SW480 (cell line): ENCODE data around the gene BBOX1.
"Not testable (repeated sequence)": the region's sequence is repeated elsewhere in the genome, so short reads cannot be mapped to it uniquely, and the experiment has no call there.

Source experiments
- DNase-seq: peaks from one replicate; pipeline ENCODE4 v3.0.0-alpha.2; 2016; ENCODE audit warnings: low spot score

The BBOX1 gene

DNA sequence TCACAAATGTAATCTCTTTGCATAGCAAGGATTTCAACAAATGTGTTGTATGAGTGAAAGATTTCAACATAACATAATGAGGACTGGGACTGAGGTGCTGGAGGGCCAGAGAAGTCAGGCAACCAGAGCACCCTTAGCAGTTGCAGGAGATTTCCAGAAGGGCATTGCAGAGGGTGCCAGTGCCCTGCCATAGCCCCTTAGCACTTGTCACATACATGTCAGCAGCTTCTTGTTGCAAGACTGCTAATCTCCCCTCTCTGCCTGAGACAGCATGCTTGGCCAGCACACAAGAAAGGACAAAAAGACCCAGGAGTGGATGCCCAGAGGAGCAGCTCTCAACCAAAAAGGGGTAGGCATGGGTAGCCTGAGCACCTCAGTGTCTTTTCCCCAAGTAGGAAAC lies 43.2 kb downstream of the BBOX1 start:
- DNase-seq = no peak

DNA sequence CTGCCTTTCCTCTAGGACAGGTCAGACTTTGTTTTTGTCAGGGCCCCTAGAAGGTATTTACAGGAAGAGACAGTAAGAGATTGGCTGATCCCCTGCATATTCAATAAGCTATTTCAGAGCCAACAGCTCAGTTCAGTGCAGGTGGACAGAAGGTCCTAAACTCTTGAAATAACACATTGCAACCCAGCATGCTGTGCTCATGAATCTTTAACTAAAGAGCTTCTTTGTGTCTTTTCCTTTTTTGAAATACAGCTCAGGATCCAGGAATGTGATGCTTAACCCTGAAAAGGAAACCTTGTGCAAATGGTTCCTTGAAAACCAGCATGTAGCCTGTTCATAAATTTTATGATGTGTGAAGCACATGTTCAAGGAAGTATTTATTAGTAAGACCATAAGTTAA lies 43.9 kb downstream of the BBOX1 start:
- DNase-seq = no peak

DNA sequence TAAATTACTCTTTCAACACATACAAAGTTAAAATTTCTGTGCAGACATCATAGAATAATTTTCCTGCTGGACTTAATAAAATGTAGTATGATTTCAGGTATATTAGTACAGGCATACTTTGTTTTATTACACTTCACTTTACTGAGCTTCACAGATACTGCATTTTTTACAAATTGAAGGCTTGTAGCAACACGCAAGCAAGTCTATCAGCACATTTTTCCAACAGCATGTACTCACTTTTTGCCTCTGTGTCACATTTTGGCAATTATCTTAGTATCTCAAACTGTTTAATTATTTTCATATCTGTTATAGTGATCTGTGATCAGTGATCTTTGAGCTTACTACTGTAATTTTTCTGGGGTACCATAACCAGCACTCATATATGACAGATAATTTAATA lies 44.5 kb downstream of the BBOX1 start:
- no peak for DNase-seq

DNA sequence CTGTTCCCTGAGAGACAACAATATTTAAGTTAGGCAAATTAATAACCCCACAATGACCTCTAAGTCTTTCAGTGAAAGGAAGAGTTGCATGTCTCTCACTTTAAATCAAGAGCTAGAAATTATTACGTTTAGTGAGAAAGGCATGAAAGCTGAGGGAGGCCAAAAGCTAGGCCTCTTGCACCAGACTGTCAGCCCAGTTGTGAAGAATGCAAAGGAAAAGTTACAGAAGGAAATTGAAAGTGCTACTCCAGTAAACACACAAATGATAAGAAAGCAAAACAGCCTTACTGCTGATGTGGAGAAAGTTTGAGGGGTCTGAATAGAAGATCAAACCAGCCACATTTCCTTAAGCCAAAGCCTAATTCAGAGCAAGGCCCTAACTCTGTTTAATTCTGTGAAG lies 45.0 kb downstream of the BBOX1 start:
- DNase-seq = no peak

DNA sequence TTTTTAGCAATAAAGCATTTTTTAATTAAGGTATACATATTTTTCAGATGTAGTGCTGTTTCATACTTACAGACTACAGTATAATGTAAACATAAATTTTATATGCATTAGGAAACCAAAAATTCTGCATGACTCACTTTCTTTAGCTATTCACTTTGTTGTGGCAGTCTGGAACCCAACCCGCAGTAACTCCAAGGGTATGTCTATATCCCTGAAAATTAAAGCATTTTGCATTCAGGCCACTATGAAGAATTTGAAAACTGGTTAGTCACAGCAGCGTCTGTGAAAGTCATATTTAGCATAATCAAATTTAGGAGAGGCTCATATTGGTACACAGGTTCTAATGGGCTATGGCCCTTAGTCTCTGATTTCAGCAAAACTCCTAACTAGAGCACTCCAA lies 46.8 kb downstream of the BBOX1 start:
- DNase-seq = no peak

DNA sequence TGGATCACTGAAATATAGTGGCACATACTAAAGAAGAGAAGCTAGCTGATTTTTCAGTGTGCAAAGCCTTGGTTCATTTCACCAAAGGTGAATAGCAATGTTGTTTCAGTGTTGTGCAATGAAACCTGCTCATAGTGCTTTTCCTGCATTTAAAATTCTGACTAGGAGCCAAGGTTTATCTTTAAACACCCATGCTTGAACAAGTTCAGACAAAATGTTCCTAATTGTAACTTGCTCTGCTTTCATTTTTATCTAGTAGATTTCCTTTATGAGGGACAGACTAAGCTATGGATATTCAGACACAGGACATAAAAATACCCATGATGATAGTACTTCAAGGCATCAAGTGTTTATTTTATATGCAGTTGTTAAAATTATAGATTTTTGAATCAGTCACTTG lies 47.7 kb downstream of the BBOX1 start:
- no peak for DNase-seq

DNA sequence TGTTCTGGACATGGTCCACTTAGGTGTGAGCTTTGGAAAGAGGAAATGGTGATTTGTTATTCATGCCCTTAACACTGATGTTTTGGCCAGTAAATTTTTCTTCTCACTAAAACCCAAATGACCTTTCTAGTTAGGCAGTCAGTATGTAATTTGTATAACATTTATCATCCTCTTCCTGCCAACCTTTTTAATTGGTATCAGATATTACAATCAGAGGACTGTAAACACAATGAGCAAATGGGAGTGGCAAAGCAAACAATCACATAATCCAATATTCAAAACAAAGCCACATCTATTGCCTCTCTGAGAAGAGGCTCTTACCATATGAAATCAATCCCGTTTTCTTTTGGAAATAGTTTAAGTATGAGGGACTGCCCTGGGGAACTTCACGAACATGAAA lies 49.1 kb downstream of the BBOX1 start:
- no peak for DNase-seq

DNA sequence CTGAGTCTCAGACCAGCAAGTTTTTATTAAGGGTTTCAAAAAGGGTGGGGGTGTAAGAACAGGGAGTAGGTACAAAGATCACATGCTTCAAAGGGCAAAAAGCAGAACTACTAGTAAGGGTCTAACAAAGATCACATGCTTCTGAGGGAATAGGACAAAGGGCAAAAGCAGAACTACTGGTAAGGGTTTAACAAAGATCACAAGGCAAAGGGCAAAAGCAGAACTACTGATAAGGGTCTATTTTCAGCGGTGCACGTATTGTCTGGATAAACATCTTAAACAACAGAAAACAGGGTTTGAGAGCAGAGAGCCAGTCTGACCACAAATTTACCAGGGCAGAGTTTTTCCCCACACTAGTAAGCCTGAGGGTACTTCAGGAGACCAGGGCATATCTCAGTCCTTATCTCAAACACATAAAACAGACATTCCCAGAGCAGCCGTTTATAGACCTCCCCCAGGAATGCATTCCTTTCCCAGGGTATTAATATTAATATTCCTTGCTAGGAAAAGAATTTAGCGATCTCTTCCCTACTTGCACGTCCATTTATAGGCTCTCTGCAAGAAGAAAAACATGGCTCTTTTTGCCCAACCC lies 49.8 kb downstream of the BBOX1 start:
- DNase-seq = not testable (repeated sequence)

DNA sequence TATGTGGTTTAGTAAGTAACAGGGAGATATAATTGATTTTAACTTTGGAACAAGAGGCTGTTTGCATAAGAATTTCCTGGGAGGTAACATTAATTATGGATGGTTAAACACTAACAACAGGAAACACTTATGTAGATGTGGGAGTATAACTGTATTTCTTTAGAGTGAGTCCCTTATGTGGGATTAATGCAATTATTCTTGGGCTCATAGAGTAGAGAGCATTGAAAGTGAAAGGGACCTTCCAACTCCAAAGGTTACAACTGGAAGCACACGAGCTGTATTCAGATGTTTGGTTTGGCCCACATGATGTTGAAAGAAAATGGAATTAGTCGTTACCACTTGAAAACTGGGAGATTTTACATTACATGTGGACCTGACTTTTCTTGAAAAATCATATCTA lies 53.5 kb downstream of the BBOX1 start:
- DNase-seq = no peak

DNA sequence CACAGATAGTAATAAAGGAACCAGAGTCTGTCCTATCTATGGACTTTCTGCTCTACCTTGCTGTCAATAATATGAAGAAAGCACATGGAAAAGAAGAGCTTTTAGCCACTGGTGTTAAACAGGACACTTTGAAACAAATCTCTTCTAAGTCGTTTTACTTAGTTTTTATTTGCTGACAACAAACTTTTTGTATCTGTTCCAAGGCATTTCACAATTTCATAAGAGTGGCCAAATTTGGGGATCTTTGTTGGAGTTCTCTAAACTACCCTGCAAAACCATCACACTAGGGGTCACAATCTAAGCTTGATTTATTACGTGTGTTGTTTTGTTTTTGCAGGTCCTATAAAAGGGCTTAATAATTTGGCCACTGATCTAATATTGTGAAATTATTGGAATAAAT lies 54.4 kb downstream of the BBOX1 start:
- no peak for DNase-seq

DNA sequence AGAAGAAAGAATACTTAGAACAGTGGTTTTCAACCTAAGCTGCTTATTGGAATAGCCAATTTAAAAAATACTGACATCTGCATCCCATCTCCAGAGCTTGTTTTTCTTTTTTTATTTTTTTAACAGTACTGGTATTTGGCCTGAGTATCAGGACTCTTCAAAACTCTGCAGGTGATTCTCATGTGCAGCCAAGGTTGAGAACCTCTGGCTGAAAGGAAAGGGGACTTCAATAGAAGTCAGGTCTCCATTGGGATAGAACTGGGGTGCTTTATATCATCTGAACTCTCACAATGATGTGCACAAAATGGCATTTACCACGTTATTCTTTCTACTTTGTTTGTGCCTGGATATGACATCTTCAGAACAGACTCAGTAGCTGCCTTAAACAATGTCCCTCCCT lies 55.3 kb downstream of the BBOX1 start:
- DNase-seq = no peak

DNA sequence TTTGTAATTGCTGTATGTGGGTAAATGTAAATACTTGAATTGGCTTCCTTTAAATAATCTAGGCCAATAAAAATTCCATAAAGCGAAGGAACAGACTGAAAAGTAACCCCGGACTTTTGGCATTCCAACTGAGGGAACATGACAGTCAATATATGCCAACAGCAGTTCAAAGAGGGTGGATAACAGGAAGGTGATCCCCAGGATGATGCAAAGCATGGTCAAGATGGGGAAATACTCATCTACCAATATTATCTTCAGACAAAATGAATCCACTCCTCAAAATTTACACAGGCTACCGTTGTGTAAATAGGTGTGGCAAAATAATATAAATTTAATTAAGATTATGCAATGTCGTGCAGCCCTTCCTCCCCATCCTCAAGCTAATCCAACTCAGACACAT lies 56.9 kb downstream of the BBOX1 start:
- DNase-seq = no peak

DNA sequence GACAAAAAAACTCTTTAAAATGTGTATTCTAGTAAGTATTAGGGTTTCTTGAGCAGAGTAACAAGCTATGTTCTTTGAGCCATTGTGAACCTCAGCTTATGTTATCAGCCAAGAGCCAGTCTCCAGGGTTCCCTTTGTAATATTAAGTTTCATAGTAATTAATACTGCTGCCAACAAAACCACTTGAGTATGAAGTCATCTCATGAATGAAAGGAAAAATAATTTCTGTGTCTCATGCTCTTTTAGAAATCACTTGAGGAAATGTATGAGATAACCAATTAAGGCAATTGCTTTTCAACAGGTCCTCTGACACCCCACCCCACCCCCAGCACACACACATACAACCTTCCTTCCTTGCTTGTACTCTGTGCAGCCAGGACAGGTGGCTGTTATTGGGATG lies 59.9 kb downstream of the BBOX1 start:
- no peak for DNase-seq

DNA sequence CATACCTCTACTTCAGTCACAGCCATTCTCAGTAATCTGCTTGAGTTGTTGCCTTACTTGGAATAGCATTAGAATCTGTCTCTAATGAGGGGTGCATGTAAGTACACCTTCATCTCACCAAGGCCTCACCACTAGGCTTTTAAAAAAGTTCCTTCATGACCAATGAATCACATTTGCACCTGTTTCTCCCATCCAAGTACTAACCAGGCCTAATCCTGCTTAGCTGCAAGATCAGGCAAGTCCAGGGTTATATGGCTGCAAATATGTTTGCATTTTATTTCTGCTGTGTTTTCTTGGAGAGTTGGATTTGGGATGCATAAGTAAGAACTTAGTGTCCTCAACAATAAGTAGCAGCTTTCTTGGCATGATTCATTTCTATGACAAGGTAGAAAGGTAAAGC lies 66.9 kb downstream of the BBOX1 start:
- DNase-seq = no peak

DNA sequence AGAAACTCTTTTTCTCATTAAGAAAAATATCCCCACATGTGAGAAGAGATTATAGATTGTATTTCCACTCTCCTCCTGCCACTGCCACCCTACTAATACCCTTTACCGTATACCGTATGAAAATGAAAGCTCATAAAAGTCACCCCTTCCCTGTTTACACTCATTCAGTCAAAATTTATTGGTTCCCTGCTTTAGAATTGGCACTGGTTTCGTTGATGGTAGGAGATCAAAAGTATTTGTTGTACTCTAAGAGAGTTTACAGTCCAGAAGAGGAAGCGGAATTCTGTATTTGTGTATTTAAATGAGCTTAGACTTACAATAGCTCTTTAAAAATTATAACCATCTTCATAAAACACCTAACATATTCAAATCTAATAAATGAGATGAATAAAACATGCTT lies 68.2 kb downstream of the BBOX1 start:
- DNase-seq = no peak

DNA sequence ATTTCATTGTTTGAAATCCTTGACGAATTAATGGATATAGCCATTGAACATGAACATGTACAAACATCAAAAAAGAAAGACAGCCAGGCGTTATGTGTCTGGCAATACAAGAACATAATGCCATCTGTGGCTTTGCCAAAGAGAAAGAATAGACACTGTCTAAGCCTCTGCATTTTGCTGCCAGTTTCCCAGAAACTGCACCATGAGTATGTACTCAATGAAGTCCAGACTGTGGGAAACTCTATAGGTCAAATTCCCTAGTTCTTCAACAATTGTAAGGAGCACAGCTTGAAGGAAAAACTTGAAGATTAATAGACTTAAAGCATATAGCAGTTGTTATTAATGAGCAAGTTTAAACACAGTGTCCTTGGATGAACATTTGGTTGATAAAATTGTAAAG lies 71.3 kb downstream of the BBOX1 start:
- DNase-seq = no peak

DNA sequence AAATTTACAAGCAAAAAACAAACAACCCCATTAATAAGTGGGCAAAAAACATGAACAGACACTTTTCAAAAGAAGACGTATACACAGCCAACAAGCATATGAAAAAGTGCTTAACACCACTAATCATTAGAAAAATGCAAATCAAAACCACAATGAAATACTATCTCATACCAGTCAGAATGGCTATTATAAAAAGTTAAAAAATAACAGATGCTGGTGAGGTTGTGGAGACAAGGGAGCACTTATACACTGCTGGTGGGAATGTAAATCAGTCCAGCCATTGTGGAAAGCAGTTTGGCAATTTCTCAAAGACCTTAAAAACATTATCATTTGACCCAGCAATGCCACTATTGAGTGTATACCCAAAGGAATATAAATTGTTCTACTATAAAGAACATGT lies 72.3 kb downstream of the BBOX1 start:
- no peak for DNase-seq

DNA sequence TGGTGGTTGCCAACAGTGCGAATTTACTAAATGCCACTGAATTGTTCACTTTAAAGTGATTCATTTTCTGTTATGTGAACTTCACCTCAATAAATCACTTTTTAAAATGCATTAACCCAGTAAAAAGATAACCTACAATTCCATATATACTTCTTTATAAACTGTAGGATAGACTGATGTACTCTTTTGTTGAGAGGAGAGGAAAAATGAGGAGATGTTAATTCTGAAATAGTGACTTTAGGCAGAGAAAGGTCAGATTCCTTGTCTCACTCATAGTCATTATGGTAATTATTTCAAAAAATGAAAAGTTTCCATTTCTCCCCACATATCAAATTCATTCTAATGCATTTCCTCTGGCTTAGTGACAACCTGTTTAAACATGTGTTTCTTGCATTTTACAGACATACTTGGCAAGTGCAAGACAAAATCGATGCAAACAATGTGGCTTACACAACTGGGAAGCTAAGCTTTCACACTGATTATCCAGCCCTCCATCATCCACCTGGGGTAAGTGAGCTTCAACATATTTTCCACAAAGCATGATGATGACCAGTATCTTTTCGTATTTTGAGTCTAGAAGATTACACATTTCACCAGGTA lies 74.5 kb downstream of the BBOX1 start:
- no peak for DNase-seq

DNA sequence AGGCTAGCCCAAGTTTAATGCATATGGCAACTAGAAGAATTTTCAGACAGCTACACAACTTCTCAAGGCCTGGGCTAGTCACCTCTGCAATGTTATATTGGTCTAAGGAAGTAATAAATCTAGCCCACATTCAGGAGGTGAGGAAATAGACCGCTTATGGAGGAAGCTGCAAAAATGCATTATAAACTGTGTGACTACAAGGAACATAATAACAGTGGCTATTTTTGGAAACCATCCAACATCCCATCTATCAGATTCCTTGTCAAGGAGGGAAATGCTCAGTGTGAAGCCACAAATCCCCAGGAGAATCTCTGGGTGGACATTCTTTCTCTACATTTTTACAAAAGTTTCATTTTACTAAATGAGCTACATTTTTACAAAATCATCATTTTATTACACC lies 76.1 kb downstream of the BBOX1 start:
- no peak for DNase-seq

DNA sequence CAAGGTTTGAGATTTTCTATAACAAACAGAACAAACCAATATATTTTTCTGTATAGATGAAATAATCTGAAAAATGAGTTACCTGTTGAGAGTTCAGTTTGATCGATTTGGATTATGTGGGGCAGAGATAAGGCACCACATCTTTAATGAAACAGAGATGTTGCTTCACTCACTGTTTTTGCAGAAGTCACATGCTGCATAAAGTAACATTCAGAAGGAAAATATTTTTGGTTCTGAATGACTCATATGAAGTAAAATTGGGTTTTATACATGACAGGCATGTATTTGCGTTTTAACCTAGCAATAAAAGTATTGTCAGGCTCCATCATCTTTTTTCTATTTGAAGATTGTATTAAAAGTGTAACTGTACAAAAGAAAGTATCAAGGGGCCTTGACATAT lies 77.8 kb downstream of the BBOX1 start:
- no peak for DNase-seq

DNA sequence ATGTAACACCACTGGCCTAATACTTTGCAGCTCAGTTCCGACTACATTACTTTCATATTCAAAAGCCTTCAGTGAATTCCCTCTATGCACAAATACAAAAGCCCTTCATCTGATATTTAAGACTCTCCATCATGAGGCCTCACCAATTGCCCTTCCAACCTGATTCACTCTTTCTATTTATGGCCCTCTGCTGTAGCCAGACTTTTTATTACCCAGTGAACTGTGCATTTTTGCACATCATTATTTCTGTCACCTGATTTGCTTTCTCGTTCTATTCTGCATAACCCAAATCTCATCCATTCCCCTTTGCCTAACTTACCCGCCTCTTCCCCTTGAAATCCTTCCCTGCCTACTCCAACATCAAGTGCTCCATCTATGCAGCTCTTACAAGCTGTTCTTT lies 78.3 kb downstream of the BBOX1 start:
- no peak for DNase-seq

DNA sequence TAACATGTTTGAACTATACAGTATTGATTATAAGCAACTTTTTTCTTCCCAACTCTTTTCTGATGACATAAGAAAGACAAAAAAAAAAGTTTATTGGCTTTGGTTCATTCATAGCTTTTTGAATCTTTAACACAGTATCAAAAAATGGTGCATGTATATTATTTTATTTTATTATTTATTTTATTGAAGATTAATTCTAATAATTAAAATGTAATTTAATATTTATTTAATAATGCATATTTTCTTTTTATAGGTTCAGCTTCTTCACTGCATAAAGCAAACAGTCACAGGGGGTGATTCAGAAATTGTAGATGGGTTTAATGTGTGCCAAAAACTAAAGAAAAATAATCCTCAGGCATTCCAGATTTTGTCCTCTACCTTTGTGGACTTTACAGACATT lies 78.8 kb downstream of the BBOX1 start:
- DNase-seq = no peak

DNA sequence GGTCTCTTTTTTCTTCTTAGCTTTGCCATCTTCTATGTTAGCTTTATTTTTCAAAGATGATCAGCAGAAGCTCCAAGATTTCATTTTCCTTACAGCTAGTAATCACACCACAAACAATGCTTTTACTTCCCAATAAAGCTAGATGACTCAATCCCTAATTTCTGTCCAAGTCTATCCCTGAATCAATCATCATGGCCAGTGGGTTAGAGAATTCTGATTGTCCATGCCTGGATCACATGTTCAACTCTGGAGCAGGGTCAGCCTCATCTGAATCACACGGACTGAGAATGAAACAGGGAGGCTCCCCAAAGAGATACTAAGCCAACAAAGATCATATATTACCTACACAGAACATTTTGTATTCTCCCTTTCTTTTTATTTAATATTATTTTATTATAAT lies 79.6 kb downstream of the BBOX1 start:
- DNase-seq = no peak

DNA sequence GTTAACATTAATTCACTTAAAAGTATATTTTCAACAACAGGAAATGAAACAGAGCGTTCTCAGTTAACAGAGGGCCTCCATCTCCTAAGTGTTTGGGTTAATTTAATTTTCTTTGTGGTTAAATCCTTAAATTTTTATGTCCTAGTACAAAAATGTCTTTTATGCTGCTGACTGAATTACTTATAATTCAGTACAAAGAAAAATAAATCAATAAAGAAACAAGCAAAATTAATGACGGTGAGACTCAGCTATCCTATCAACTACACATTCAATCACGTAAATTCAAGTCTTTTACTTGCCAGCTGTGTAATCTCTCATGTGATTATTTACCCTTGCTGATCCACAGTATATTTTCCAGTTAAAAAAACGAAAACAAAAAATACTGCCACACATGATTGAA lies 81.4 kb downstream of the BBOX1 start:
- DNase-seq = no peak
